ENCODE data around the gene SCUBE1.

The SCUBE1 gene

DNA sequence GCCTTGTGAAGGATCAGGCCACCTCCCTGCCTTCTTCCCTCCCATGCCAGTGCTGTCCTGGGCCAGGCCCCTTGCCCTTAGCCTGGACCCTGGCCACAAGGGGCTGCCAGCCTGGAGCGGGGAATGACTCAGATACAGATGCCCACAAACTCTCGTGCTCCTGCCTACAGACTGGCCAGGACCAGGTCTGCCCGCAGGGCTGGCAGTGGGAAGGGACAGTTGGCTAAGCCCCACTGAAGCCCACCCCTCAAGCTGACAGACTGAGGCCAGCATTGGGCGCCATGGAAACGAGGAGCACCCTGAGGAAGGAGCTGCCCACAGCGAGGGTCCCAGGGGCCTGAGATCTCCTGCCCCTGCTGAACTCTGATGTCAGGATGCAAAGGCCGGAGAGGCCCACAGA lies 14.1 kb downstream of the SCUBE1 start:
- Histone ChIP-seq H4K12ac (ENCODE audit: low read depth, low read length) (no peak overlapping the region), H2BK120ac (ENCODE audit: insufficient read depth, low read length, poor library complexity) (no peak overlapping the region), H2AFZ (ENCODE audit: insufficient read depth, low read length, poor library complexity) (no peak overlapping the region), H3K23ac (ENCODE audit: low read length) (no peak overlapping the region), H3K36me3 (ENCODE audit: control insufficient read depth in 1 of 2, insufficient read depth in 2 of 2, low read length in 2 of 2) (no peaks in the 10 kb centered on the region), H4K91ac (ENCODE audit: low read depth, low read length) (no peak overlapping the region), H3K27me3 (ENCODE audit: insufficient read depth, low read length) (no peaks in the 10 kb centered on the region), H3K4me1 (ENCODE audit: control insufficient read depth in 1 of 2, insufficient read depth in 2 of 2, low read length in 2 of 2) (peaks cover 0 to 3% of the 10 kb centered on the region in 2 experiments), H3K79me1 (ENCODE audit: low read length) (no peaks in the 10 kb centered on the region), H3K4ac (ENCODE audit: low read depth, low read length) (no peak overlapping the region), H2AK5ac (ENCODE audit: low read length) (no peak overlapping the region), H3K9ac (ENCODE audit: low read length) (no peak overlapping the region), H3K79me2 (ENCODE audit: control insufficient read depth, insufficient read depth, low read length, poor library complexity) (no peaks in the 10 kb centered on the region), H3K9me3 (ENCODE audit: insufficient read depth, low read depth, low read length) (no peaks in the 10 kb centered on the region), H3K4me3 (ENCODE audit: low read depth, low read length) (no peak overlapping the region), H3K14ac (ENCODE audit: low read length) (no peak overlapping the region), H2BK5ac (ENCODE audit: low read depth, low read length, poor library complexity) (no peak overlapping the region), H3K4me2 (ENCODE audit: low read length) (no peak overlapping the region), H3K18ac (ENCODE audit: low read length) (no peak overlapping the region), H3K27ac (ENCODE audit: low read depth, low read length) (no peak overlapping the region), H4K8ac (ENCODE audit: low read depth, low read length) (no peak overlapping the region), H2BK12ac (ENCODE audit: low read length) (no peak overlapping the region)
- no peak for DNase-seq
- WGBS (ENCODE audit: extremely low coverage, insufficient coverage, insufficient read length), result no CpG with 5 or more reads among the region's 7 CpGs

GRCh38 chr22:43327157-43327438 lies 16.1 kb downstream of the SCUBE1 start:
- no peak overlapping the region for H3K27ac ChIP-seq (ENCODE audit: low read depth, low read length)
- H3K79me1 ChIP-seq (ENCODE audit: low read length), result no peaks in the 10 kb centered on the region
- H2BK5ac ChIP-seq (ENCODE audit: low read depth, low read length, poor library complexity), result no peak overlapping the region
- H3K23ac ChIP-seq (ENCODE audit: low read length), result no peak overlapping the region
- no peak overlapping the region for H3K18ac ChIP-seq (ENCODE audit: low read length)
- no peak overlapping the region for H2BK120ac ChIP-seq (ENCODE audit: insufficient read depth, low read length, poor library complexity)
- WGBS (ENCODE audit: extremely low coverage, insufficient coverage, insufficient read length), result no CpG with 5 or more reads among the region's 2 CpGs
- H3K4me1 ChIP-seq (ENCODE audit: control insufficient read depth in 1 of 2, insufficient read depth in 2 of 2, low read length in 2 of 2), result no peaks in the 10 kb centered on the region
- H3K14ac ChIP-seq (ENCODE audit: low read length), result no peak overlapping the region
- no peak overlapping the region for H3K9ac ChIP-seq (ENCODE audit: low read length)
- H2AFZ ChIP-seq (ENCODE audit: insufficient read depth, low read length, poor library complexity), result no peak overlapping the region
- no peaks in the 10 kb centered on the region for H3K27me3 ChIP-seq (ENCODE audit: insufficient read depth, low read length)
- no peak overlapping the region for H3K4me3 ChIP-seq (ENCODE audit: low read depth, low read length)
- H4K12ac ChIP-seq (ENCODE audit: low read depth, low read length), result no peak overlapping the region
- H4K8ac ChIP-seq (ENCODE audit: low read depth, low read length), result no peak overlapping the region
- H4K91ac ChIP-seq (ENCODE audit: low read depth, low read length), result no peak overlapping the region
- H3K9me3 ChIP-seq (ENCODE audit: insufficient read depth, low read depth, low read length), result peaks cover 2% of the 10 kb centered on the region
- H3K4ac ChIP-seq (ENCODE audit: low read depth, low read length), result no peak overlapping the region
- H2AK5ac ChIP-seq (ENCODE audit: low read length), result no peak overlapping the region
- H2BK12ac ChIP-seq (ENCODE audit: low read length), result no peak overlapping the region
- no peaks in the 10 kb centered on the region for H3K36me3 ChIP-seq (ENCODE audit: control insufficient read depth in 1 of 2, insufficient read depth in 2 of 2, low read length in 2 of 2)
- DNase-seq, result no peak
- H3K4me2 ChIP-seq (ENCODE audit: low read length), result no peak overlapping the region
- no peaks in the 10 kb centered on the region for H3K79me2 ChIP-seq (ENCODE audit: control insufficient read depth, insufficient read depth, low read length, poor library complexity)

DNA sequence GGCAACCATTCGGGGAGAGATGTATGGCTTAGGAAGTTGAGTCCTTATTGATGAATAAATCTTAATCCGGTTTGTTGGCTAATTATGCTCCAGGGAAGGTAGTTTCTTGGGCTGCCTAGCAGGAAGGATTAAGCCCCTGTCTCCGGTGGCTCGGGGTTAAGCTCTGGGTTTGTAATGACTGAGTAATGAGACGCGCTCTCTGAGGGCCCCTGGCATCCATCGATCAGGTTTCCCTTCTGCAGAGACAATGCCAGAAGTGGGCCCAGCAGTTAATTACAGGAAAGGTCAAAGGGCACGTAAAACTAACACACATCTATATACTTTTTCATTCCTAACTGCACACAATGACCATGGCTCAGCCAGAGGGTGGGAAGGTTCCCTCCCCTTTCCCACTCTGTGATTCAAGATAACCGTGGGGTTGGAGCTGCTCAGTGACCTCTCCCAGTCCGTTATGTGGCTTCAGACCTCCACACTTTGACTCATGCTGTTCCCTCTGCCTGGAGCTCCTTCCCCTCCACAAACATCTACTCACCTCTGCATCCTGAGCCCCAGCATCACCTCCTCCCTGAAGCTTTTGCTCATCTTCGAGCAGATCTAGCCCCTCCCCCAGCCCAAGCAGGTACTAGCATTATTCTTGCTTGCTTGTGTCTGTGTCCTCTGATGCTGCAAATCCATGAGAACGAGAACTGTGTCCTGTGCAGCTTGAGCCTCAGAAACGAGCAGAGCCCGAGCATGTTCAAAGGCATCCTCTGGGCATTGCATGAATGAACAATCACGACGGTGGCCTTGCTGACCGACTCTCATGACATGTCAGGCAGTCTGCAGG lies 16.6 kb downstream of the SCUBE1 start:
- Histone ChIP-seq H4K12ac (ENCODE audit: low read depth, low read length) (no peak overlapping the region), H3K79me1 (ENCODE audit: low read length) (no peaks in the 10 kb centered on the region), H3K9me3 (ENCODE audit: insufficient read depth, low read depth, low read length) (peaks cover 2% of the 10 kb centered on the region), H3K79me2 (ENCODE audit: control insufficient read depth, insufficient read depth, low read length, poor library complexity) (no peaks in the 10 kb centered on the region), H3K4ac (ENCODE audit: low read depth, low read length) (no peak overlapping the region), H3K14ac (ENCODE audit: low read length) (no peak overlapping the region), H3K27ac (ENCODE audit: low read depth, low read length) (no peak overlapping the region), H4K8ac (ENCODE audit: low read depth, low read length) (no peak overlapping the region), H2BK5ac (ENCODE audit: low read depth, low read length, poor library complexity) (no peak overlapping the region), H2AK5ac (ENCODE audit: low read length) (no peak overlapping the region), H3K36me3 (ENCODE audit: control insufficient read depth in 1 of 2, insufficient read depth in 2 of 2, low read length in 2 of 2) (no peaks in the 10 kb centered on the region), H4K91ac (ENCODE audit: low read depth, low read length) (no peak overlapping the region), H2BK12ac (ENCODE audit: low read length) (no peak overlapping the region), H3K4me2 (ENCODE audit: low read length) (no peak overlapping the region), H3K18ac (ENCODE audit: low read length) (no peak overlapping the region), H3K4me1 (ENCODE audit: control insufficient read depth in 1 of 2, insufficient read depth in 2 of 2, low read length in 2 of 2) (no peaks in the 10 kb centered on the region), H3K9ac (ENCODE audit: low read length) (no peak overlapping the region), H2AFZ (ENCODE audit: insufficient read depth, low read length, poor library complexity) (no peak overlapping the region), H3K4me3 (ENCODE audit: low read depth, low read length) (no peak overlapping the region), H3K23ac (ENCODE audit: low read length) (no peak overlapping the region), H2BK120ac (ENCODE audit: insufficient read depth, low read length, poor library complexity) (no peak overlapping the region), H3K27me3 (ENCODE audit: insufficient read depth, low read length) (no peaks in the 10 kb centered on the region)
- WGBS (ENCODE audit: extremely low coverage, insufficient coverage, insufficient read length), result no CpG with 5 or more reads among the region's 17 CpGs
- DNase-seq, result no peak

- no peak overlapping the region for H3K27ac ChIP-seq (ENCODE audit: low read depth, low read length)
- no peaks in the 10 kb centered on the region for H3K4me1 ChIP-seq (ENCODE audit: control insufficient read depth in 1 of 2, insufficient read depth in 2 of 2, low read length in 2 of 2)
- WGBS (ENCODE audit: extremely low coverage, insufficient coverage, insufficient read length), result no CpG with 5 or more reads among the region's 13 CpGs
- H3K18ac ChIP-seq (ENCODE audit: low read length), result no peak overlapping the region
- H3K14ac ChIP-seq (ENCODE audit: low read length), result no peak overlapping the region
- H3K4me3 ChIP-seq (ENCODE audit: low read depth, low read length), result no peak overlapping the region
- H3K79me2 ChIP-seq (ENCODE audit: control insufficient read depth, insufficient read depth, low read length, poor library complexity), result no peaks in the 10 kb centered on the region
- DNase-seq, result no peak
- no peak overlapping the region for H4K91ac ChIP-seq (ENCODE audit: low read depth, low read length)
- no peak overlapping the region for H2AFZ ChIP-seq (ENCODE audit: insufficient read depth, low read length, poor library complexity)
- no peak overlapping the region for H4K12ac ChIP-seq (ENCODE audit: low read depth, low read length)
- no peak overlapping the region for H2BK120ac ChIP-seq (ENCODE audit: insufficient read depth, low read length, poor library complexity)
- no peaks in the 10 kb centered on the region for H3K27me3 ChIP-seq (ENCODE audit: insufficient read depth, low read length)
- H3K9me3 ChIP-seq (ENCODE audit: insufficient read depth, low read depth, low read length), result peaks cover 2% of the 10 kb centered on the region
- H4K8ac ChIP-seq (ENCODE audit: low read depth, low read length), result no peak overlapping the region
- no peaks in the 10 kb centered on the region for H3K36me3 ChIP-seq (ENCODE audit: control insufficient read depth in 1 of 2, insufficient read depth in 2 of 2, low read length in 2 of 2)
- H2AK5ac ChIP-seq (ENCODE audit: low read length), result no peak overlapping the region
- no peak overlapping the region for H3K23ac ChIP-seq (ENCODE audit: low read length)
- no peaks in the 10 kb centered on the region for H3K79me1 ChIP-seq (ENCODE audit: low read length)
- no peak overlapping the region for H3K9ac ChIP-seq (ENCODE audit: low read length)
- H2BK5ac ChIP-seq (ENCODE audit: low read depth, low read length, poor library complexity), result no peak overlapping the region
- H3K4ac ChIP-seq (ENCODE audit: low read depth, low read length), result no peak overlapping the region
- no peak overlapping the region for H3K4me2 ChIP-seq (ENCODE audit: low read length)
- no peak overlapping the region for H2BK12ac ChIP-seq (ENCODE audit: low read length)
Observed at GRCh38 chr22:43325176-43325575, 18.0 kb downstream of the SCUBE1 start.
